NCI-H446 treated with DMSO at 0.1 percent for 48 hours (cell line): ENCODE measurements around the gene RBKS.
"Not testable (repeated sequence)": the region's sequence is repeated elsewhere in the genome, so short reads cannot be mapped to it uniquely, and the experiment has no call there.

Experiments used
- DNase-seq: peaks from one replicate; lab custom pipeline; 2025; lab: John Stamatoyannopoulos, UW

Gene RBKS

GRCh38 chr2:27873091-27873490 is 17.1 kb downstream of the RBKS start:
- no peak for DNase-seq

- DNase-seq = no peak
Observed at GRCh38 chr2:27871802-27872201, 18.4 kb downstream of the RBKS start.

- no peak for DNase-seq
Observed at GRCh38 chr2:27870724-27871123, 19.5 kb downstream of the RBKS start.

- DNase-seq = no peak
Observed at GRCh38 chr2:27869763-27870162, 20.4 kb downstream of the RBKS start.

- DNase-seq = no peak
Observed at GRCh38 chr2:27866237-27866636, 23.9 kb downstream of the RBKS start.

GRCh38 chr2:27863955-27864354 is 26.2 kb downstream of the RBKS start:
- not testable (repeated sequence) for DNase-seq

GRCh38 chr2:27863146-27863545 is 27.0 kb downstream of the RBKS start:
- DNase-seq = no peak

- no peak for DNase-seq
Observed at GRCh38 chr2:27860111-27860510, 30.1 kb downstream of the RBKS start.

- no peak for DNase-seq
Observed at GRCh38 chr2:27857417-27858172, 32.6 kb downstream of the RBKS start.

GRCh38 chr2:27856956-27857355 is 33.2 kb downstream of the RBKS start:
- no peak for DNase-seq

- DNase-seq = no peak
Observed at GRCh38 chr2:27856386-27856785, 33.8 kb downstream of the RBKS start.

- no peak for DNase-seq
Observed at GRCh38 chr2:27855476-27855875, 34.7 kb downstream of the RBKS start.

GRCh38 chr2:27854229-27854862 is 35.8 kb downstream of the RBKS start:
- no peak for DNase-seq

GRCh38 chr2:27852691-27853090 is 37.5 kb downstream of the RBKS start:
- DNase-seq = no peak

- DNase-seq = no peak
Observed at GRCh38 chr2:27849558-27850205, 40.5 kb downstream of the RBKS start.

- DNase-seq = no peak
Observed at GRCh38 chr2:27847333-27847732, 42.9 kb downstream of the RBKS start.

- no peak for DNase-seq
Observed at GRCh38 chr2:27844821-27845255, 45.3 kb downstream of the RBKS start.

GRCh38 chr2:27843992-27844391 is 46.2 kb downstream of the RBKS start:
- DNase-seq = no peak

- DNase-seq = no peak
Observed at GRCh38 chr2:27842894-27843293, 47.3 kb downstream of the RBKS start.

GRCh38 chr2:27839022-27839618 is 51.1 kb downstream of the RBKS start:
- DNase-seq = no peak

- no peak for DNase-seq
Observed at GRCh38 chr2:27838502-27838901, 51.7 kb downstream of the RBKS start.

- no peak for DNase-seq
Observed at GRCh38 chr2:27833931-27834330, 56.3 kb downstream of the RBKS start.

GRCh38 chr2:27832396-27832795 is 57.8 kb downstream of the RBKS start:
- DNase-seq = no peak
